Right forelimb (tissue), 1 donor: ENCODE measurements around the gene POC1A.
"Not testable (repeated sequence)": the region's sequence is repeated elsewhere in the genome, so short reads cannot be mapped to it uniquely, and the experiment has no call there.

ENCODE experiments used
- DNase-seq: peaks from one replicate; pipeline ENCODE4 v3.0.0-alpha.2; 2018

Gene POC1A

DNA sequence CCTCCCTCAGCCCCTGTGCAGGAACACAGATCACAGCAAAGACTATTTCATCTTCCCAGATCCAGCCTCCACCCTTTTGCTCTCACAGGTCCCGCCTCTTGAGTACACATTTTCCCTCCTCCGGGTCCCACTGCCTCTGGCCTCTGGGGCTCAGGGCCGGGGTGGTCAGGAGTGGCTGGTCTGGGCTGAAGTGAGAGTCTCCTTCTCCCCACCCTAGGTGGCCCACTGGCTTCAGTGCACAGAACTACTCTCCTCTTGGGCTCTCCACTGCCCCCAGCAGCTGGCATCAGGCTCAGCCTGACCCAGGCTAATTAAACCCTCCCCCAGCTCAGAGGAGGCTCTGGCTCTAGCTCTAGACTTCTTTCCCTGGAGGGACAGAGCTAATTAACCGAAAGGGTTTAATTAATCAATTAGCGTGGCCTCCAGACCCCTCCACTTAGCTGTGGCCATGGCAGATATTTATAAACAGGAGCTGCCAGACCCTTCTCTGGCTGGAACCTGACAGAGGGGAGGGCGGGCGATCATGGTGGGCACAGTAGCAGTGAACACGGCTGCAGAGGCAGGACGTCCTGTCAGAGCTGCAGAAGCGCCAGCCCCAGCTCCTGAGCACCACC, 113.0 kb downstream of the POC1A start:
- DNase-seq = no peak

DNA sequence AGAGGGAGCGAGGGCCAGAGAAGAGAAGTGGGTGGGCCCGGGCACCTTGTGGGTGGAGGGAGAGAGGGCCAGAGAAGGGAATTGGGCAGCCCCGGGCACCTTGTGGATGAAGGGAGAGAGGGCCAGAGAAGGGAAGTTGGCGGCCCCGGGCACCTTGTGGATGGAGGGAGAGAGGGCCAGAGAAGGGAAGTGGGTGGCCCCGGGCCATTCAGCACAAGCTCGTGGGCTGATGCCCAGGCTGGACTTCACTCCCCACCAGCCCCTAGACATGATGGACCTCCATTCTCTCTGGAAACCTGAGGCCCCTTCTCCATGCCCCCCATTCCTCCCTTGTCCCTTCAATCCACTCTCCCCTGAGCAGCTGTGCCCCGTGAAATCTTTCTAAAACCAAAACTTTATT, 113.6 kb downstream of the POC1A start:
- DNase-seq = no peak

GRCh38 chr3:52039846-52040245, 114.4 kb downstream of the POC1A start:
- DNase-seq = no peak

DNA sequence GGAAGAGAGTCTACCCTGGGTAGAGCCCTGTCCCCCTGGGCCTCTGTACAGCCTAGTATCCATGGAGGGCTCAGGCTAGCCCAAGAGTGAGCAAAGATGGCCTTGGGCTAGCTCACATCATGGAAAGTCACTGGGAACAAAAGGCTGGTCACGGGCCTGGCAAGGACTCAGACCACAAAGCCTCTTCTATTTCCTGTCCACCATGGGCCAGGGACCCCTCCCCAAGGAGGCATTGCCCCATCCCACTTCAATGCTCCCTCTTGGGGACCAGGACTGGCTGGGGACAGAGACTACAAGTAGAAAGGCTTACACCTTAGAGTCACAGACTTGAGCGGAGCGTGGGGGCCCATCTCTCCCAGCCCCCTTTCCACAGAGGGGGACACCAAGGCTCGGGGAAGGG, 114.8 kb downstream of the POC1A start:
- DNase-seq = no peak

DNA sequence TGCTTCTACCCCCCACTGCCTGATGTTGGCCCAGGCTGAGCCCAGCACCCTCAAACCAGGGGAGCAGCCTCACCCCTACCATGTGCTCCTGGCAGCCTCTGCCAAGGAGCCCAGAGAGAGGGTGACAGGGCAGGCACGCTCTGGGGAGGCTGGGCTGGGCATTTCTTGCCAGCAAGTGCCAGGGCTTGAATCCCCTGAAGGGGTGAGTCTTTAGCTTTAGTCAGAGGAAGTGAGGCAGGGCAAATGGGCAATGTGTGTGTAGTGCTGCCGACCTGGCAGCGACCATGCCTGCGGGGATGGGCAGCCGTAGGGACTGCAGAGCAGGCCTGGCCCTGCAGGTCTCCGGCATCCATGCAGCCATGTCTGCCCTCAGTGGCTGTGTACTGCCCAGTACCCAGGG, 116.0 kb downstream of the POC1A start:
- DNase-seq = no peak

GRCh38 chr3:52037291-52037690, 116.9 kb downstream of the POC1A start:
- no peak for DNase-seq

DNA sequence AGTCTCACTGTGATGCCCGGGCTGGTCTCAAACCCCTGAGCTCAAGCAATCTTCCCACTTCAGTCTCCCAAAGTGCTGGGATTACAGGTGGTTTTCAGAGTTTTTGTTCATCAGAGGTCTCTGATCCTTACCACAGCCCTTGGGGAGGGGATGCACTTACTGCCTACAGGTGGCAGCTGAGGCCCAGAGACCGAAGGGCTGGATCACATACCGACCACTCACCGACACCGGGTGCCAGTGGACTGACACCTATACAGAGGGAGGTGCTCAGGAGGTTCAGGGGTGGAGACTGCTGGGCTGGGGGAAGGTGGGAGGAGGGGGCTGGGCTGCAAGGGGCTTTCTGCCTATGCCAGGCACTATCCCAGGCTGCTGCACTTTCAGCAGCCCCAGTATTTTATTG, 117.4 kb downstream of the POC1A start:
- DNase-seq = no peak

- DNase-seq = no peak
Measured at GRCh38 chr3:52036222-52036694, 118.0 kb downstream of the POC1A start.

DNA sequence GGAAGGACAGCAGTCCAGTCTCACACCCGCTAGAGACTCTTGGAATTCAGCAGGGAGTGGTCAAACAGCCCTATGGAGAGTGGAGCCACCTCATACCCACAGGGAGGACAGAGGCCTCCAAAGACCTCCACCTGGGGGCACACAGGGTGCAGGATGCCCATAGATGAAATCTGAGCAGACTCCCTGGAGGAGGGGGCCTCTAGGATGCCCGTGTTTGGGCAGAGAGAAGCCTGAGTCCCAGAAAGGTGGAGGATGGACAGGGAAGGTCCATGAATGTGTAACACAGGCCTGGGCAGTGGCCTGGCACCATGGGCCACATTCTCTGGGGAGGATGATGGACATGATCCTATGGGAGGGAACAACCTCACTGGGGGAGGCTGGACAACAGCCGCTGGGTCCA, 119.6 kb downstream of the POC1A start:
- no peak for DNase-seq

- DNase-seq = no peak
Measured at GRCh38 chr3:52034212-52034611, 120.0 kb downstream of the POC1A start.

DNA sequence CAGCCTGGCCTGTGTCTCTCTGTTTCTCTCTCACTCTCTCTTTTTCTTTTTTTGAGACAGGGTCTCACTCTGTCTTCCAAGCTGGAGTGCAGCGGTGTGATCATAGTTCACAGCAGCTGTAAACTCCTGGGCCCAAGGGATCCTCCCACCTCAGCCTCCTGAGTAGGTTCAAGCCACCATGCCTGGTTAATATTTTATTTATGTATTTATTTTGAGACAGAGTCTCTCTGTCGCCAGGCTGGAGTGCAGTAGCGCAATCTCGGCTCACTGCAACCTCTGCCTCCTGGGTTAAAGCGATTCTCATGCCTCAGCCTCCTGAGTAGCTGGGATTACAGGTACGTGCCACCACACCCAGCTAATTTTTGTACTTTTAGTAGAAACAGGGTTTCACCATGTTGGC, 120.5 kb downstream of the POC1A start:
- not testable (repeated sequence) for DNase-seq

GRCh38 chr3:52032702-52033408, 121.4 kb downstream of the POC1A start:
- no peak for DNase-seq

GRCh38 chr3:52031896-52032295, 122.3 kb downstream of the POC1A start:
- no peak for DNase-seq

GRCh38 chr3:52030714-52031310, 123.4 kb downstream of the POC1A start:
- no peak for DNase-seq

DNA sequence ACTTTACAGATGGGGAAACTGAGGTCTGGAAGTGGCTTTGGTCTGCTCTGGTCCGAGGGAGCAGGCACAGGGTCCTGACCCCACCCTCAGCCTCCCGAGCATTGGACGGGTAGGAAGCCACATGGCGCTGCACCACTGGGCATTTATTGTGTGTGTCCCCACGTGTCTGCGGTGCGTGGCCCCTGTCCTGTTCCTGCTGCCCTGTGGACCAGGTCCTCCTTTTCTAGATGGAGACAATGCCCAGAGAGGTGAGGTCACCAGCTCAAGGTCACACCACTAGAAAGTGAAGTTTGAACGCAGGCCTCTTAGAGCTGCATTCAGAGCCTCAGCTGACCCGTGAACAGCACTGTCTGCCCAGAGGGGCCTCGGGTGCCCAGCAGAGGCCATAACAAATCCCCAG, 124.7 kb downstream of the POC1A start:
- no peak for DNase-seq

DNA sequence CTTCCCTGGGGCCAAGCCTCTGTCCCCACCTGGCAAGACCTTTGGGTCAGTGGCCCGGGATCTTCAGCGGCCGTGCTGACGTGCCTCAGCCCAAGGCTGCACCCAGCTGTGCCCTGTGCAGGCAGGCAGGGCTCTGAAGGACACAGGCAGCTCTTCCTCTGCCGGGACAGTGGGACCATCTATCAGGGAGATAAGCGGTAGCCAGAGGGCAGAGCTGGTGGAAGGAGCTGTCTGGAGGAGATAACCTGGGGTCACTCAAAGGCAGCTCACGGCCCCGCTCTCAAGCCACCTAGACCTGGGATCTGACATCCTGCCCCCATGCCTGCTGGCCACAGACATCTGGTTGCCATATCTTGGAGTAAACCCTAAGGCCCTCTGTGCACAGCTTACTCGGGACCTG, 125.2 kb downstream of the POC1A start:
- no peak for DNase-seq

DNA sequence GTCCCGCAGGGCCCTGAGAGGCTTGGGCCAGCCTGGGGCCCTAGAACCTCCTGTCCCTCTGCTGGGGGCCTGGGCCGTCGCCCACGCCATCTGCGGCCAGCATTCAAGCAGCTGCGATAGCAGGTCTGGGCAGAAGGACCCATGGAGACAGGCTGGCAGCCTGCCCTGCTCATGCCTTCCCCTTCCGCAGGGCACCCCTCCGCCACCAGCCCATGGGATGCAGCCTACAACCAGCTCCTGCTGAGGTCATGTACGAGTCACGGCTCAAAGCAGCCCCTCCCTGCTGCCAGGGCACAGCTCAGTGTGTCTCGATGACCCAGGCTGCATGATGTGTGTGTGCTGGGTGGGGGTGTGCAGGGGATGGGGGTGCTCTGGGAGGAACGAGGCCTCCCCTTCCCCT, 125.7 kb downstream of the POC1A start:
- no peak for DNase-seq

GRCh38 chr3:52026041-52026440, 128.2 kb downstream of the POC1A start:
- no peak for DNase-seq

GRCh38 chr3:52025453-52025852, 128.8 kb downstream of the POC1A start:
- DNase-seq = no peak
